Prostate gland (tissue), 2 donors: ENCODE results near the gene MXD4. TPM values are rescaled to one million over a fixed set of nuclear protein-coding genes. Genes with fewer than 3 reads are reported as not detected.

Experiments
- DNase-seq: peaks from one replicate; pipeline ENCODE4 v3.0.0-alpha.2; 2019; ENCODE audit warnings: low spot score
- H3K27ac ChIP-seq, 2 donors: fragments of 200-600 bp; sonication (generic); 2 replicates each; pipeline ENCODE4 v1.5.1; 2017 to 2019
- H3K27me3 ChIP-seq: fragments of 200-600 bp; sonication (generic); replicated peaks from 2 replicates; pipeline ENCODE4 v1.5.1; 2019; ENCODE audit not compliant: insufficient read depth
- H3K36me3 ChIP-seq, 2 donors: fragments of 200-600 bp; sonication (generic); 1 replicate in 1 of 2; 2 replicates in 1 of 2; pipeline versions ENCODE4 v1.5.1 to v1.8.1; 2017 to 2019
- H3K4me1 ChIP-seq: fragments of 200-600 bp; sonication (generic); replicated peaks from 2 replicates; pipeline ENCODE4 v1.5.1; 2019
- H3K4me3 ChIP-seq, 2 donors: fragments of 200-600 bp; sonication (generic); 2 replicates each; pipeline ENCODE4 v1.5.1; 2017 to 2019
- H3K9me3 ChIP-seq: fragments of 200-600 bp; sonication (generic); 2 replicates; pipeline ENCODE4 v1.5.1; 2017
- POLR2A ChIP-seq: fragments of 450-650 bp; IDR thresholded peaks from one replicate; pipeline ENCODE4 v1.6.1; 2016; ENCODE audit warnings: antibody characterized with exemption, mild to moderate bottlenecking
- POLR2AphosphoS5 ChIP-seq: sonication (generic); formaldehyde crosslinking; IDR thresholded peaks from one replicate; pipeline ENCODE4 v1.6.1; 2017; ENCODE audit warnings: antibody characterized with exemption
- WGBS: methylation state at CpG from one replicate; pipeline ENCODE4 v1.1.5; 2018; 5-methylcytosine and 5-hydroxymethylcytosine counted together
- intact Hi-C: fragments of 100-400 bp; cut with DNase I; formaldehyde crosslinking; loops from one replicate; pipeline ENCODE4 v1.14.2; 2022
- total RNA-seq, 2 donors: library from RNA; depleted of rRNA; stranded (reverse); fragments of >200 nt; gene quantifications; one replicate each; pipeline ENCODE4 v1.1.0, GENCODE V29; 2016
- TF ChIP-seq, protein P1 (sequence below), 4 experiments: fragments of 200-600 bp in 2 of 4; fragments of 450-650 bp in 2 of 4; sonication (generic) in 2 of 4; IDR thresholded peaks; 1 replicate in 3 of 4; 2 replicates in 1 of 4; pipeline ENCODE4 v1.5.1; 2016 to 2019; ENCODE audit warnings: antibody characterized with exemption in 4 of 4, mild to moderate bottlenecking in 2 of 4, moderate library complexity in 2 of 4

MXD4 gene
- total RNA-seq, 2 donors from 2014 or later, result 63.4 to 81.1 TPM

DNA sequence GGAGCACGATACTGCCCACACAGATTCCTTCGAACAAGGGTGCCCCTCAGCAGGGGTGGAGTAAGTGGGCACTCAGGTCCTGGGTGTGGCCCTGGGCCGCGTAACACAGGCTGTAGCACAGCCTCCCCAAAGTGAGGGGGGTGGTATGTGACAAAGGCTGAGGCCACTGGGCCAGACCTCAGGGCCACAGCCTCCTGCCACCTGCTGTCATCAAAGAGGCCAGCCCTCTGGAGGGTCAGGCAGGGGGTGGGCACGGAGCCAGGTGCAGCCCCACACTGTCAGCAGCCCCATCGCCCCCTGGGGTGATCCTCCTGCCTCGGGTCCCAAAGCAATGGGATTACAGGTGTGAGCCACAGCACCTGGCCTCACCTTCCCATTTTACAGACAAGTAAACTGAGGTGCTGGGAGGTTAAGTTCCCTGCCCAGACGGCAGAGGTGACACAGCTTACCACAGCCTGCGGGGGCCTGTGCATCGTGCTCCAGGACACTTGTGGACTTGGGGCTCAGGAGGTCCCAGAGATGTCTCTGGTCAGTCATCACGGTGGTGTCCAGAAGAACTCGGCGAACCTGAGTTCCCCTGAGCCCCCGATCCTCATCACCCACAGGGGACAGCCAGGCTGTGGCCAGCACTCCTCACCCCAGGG is 27.5 kb upstream of the MXD4 start:
- Histone ChIP-seq H3K4me3 (no peak overlapping the region), H3K27ac (no peak overlapping the region), H3K4me1 (no peaks in the 10 kb centered on the region), H3K27me3 (no peaks in the 10 kb centered on the region), H3K9me3 (no peaks in the 10 kb centered on the region), H3K36me3 (no peaks in the 10 kb centered on the region)
- no peak for DNase-seq
- no peak for TF ChIP-seq POLR2AphosphoS5
- no peak for TF ChIP-seq POLR2A
- TF ChIP-seq, protein P1, sequence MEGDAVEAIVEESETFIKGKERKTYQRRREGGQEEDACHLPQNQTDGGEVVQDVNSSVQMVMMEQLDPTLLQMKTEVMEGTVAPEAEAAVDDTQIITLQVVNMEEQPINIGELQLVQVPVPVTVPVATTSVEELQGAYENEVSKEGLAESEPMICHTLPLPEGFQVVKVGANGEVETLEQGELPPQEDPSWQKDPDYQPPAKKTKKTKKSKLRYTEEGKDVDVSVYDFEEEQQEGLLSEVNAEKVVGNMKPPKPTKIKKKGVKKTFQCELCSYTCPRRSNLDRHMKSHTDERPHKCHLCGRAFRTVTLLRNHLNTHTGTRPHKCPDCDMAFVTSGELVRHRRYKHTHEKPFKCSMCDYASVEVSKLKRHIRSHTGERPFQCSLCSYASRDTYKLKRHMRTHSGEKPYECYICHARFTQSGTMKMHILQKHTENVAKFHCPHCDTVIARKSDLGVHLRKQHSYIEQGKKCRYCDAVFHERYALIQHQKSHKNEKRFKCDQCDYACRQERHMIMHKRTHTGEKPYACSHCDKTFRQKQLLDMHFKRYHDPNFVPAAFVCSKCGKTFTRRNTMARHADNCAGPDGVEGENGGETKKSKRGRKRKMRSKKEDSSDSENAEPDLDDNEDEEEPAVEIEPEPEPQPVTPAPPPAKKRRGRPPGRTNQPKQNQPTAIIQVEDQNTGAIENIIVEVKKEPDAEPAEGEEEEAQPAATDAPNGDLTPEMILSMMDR (IDR thresholded peaks at IDR 0.05), result no peak
- WGBS, result 94% methylated on average over 14 of the region's 14 CpGs
- intact Hi-C loops, result no loop called here

DNA sequence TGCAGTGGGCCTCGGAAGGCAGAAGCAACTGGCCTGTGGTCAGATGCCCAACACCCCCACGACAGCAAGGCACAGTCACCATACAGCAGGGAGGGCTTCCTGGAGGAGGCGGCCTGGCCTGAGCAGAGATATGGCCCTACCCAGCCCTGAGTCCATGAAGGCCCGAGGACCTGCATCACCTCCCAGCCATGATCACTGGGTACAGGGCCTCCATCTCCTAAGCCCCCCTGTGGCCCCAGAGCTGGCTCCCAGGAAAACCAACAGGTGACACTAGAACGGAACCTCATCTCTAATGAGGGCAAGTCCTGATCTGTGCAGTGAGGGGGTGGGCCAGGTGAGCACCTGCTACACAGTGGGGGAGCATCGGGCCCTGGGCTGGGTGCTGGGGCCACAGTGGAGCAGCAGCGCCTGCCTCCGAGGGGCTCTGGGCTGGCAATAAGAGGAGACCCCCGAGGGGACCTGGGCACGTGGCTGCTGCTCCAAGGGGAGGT is 26.2 kb upstream of the MXD4 start:
- Histone ChIP-seq H3K27ac (no peak overlapping the region), H3K36me3 (no peaks in the 10 kb centered on the region), H3K27me3 (no peaks in the 10 kb centered on the region), H3K4me1 (no peaks in the 10 kb centered on the region), H3K9me3 (no peaks in the 10 kb centered on the region), H3K4me3 (no peak overlapping the region)
- intact Hi-C loops, result no loop called here
- no peak for DNase-seq
- TF ChIP-seq POLR2AphosphoS5 (no peak), POLR2A (no peak)
- TF ChIP-seq, protein P1 (IDR thresholded peaks at IDR 0.05), result no peak
- WGBS, result 91% methylated on average over 10 of the region's 10 CpGs

DNA sequence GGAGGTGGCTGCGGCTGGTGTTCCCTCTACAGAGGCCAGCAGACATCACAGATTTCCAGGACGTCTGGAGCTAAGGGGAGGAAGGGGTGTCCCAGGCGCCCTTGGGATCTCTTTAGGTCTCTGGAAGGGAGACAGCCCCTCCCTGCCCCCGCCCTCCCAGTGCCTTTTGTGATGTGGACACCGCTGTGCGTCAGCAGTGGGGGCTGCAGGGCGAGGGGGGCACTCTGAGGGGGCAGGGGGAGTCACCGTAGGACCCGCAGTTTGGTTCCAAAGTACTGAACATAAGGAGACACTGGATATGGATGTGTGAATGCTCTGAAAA is 25.6 kb upstream of the MXD4 start:
- 87% methylated on average over 9 of the region's 9 CpGs for WGBS
- TF ChIP-seq POLR2AphosphoS5, result no peak
- TF ChIP-seq, protein P1 (IDR thresholded peaks at IDR 0.05), result no peak
- TF ChIP-seq POLR2A, result no peak
- Histone ChIP-seq H3K27me3 (no peaks in the 10 kb centered on the region), H3K9me3 (no peaks in the 10 kb centered on the region), H3K4me3 (no peak overlapping the region), H3K4me1 (no peaks in the 10 kb centered on the region), H3K27ac (no peak overlapping the region), H3K36me3 (no peaks in the 10 kb centered on the region)
- intact Hi-C loops, result no loop called here
- DNase-seq, result no peak

DNA sequence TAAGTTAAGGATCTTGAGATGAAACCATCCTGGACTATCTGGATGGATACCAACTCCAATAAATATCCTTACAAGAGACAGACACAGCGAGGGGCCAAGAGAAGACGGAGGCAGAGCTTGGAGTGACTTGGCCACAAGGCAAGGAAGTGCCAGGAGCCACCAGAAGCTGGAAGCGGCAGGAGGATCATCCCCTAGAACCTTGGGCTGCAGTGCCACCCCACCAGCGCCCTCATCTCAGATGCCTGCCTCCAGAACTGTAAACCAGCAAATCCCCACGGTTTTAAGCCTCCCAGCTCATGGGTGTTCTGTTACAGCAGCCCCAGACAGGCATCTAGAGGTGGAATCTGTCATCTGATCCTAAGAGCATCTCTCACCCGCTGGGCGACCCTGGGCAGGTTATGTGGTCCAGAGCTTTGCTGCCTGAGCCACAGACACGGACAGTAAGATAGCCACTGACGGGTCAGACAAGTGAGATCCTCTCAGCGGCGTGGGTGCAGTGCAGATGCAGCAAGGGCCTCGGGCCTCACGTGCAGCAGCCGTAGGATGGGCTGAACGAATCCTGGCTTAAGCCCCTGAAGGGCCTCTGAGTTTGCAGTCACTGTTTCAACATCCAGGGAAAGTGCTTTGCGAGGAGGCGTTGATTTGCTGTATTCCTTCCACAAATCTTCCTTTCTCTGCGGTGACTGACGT is 25.1 kb upstream of the MXD4 start:
- Histone ChIP-seq H3K9me3 (no peaks in the 10 kb centered on the region), H3K36me3 (no peaks in the 10 kb centered on the region), H3K4me3 (no peak overlapping the region), H3K27ac (no peak overlapping the region), H3K27me3 (no peaks in the 10 kb centered on the region), H3K4me1 (no peaks in the 10 kb centered on the region)
- TF ChIP-seq POLR2AphosphoS5, result no peak
- TF ChIP-seq, protein P1 (IDR thresholded peaks at IDR 0.05), result no peak
- 62% methylated on average over 19 of the region's 19 CpGs for WGBS
- no peak for DNase-seq
- intact Hi-C loops, result no loop called here
